ENCODE measurements around the gene NOP14. TPM values are rescaled to one million over a fixed set of nuclear protein-coding genes. Genes with fewer than 3 reads are reported as not detected.

Gene NOP14
- total and polyA plus RNA-seq, 2 of the 8 experiments (the other 6 are each of a cell fraction or from before 2014, with no cell fraction given), result 8.6 to 45.3 TPM

DNA sequence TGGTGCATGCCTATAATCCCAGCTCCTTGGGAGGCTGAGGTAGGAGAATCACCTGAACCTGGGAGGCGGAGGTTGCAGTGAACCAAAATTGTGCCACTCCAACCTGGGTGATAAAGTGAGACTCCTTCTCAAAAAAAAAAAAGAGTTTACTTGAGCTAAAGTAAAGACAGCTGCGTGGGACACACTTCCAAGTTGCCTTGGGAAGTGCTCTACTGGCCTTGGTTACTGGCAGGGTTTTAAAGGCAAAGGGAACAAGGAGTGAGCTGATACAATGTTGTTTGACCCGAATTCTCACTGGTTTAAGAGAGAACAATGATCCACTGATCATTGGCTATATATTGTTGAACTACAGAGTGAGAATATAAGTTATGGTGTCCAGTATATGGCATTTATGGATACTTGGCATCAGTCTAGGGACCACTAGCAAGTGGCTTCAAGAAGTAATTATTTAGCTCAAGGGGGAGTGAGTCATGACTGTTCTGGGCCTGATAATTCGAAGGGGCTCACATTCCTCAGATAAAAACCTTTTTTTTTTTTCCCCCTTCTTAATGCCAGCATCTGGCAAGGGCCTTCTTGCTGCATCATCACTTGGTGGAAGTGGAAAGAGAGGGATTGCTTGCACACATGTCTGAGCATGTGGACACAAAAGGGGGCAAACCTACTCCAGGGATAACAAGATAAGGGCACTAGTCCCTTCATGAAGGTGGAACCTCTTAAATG lies 32.5 kb upstream of the NOP14 start:
- 74% methylated on average over 4 of the region's 4 CpGs; no CpG with 5 or more reads in 1 of the 2 experiments for WGBS, 2 experiments (ENCODE audit: extremely low coverage in 1 of 2, insufficient coverage in 1 of 2, insufficient read length in 1 of 2, insufficient replicate concordance in 2 of 2, low coverage in 1 of 2, low lambda C conversion rate in 2 of 2, missing lambda C conversion rate in 1 of 2)
- Histone ChIP-seq H2AK5ac (ENCODE audit: low read depth, low read length) (no peak overlapping the region), H3K4me3 (ENCODE audit: extremely low read depth in 1 of 4, insufficient read depth in 2 of 4, low read depth in 3 of 4, low read length in 4 of 4) (no peak overlapping the region), H3K4me1 (replicated peaks in 1 of 4; ENCODE audit: control insufficient read depth in 3 of 4, insufficient read depth in 4 of 4, low read length in 3 of 4) (no peaks in the 10 kb centered on the region; a peak in 1 of 7 replicates), H3K9ac (replicated peaks in 1 of 4; ENCODE audit: extremely low read depth in 1 of 4, low read depth in 3 of 4, low read length in 3 of 4) (no peak overlapping the region), H3K56ac (replicated peaks; ENCODE audit: insufficient read length, low read depth, low read length) (no peak overlapping the region), H3K18ac (ENCODE audit: extremely low read depth, low read length) (no peak overlapping the region), H3K23me2 (ENCODE audit: low read depth, low read length) (no peaks in the 10 kb centered on the region), H3K14ac (ENCODE audit: insufficient read length) (no peak overlapping the region), H4K91ac (replicated peaks; ENCODE audit: insufficient read length, low read length) (no peak overlapping the region), H2BK15ac (ENCODE audit: low read length) (no peak overlapping the region), H4K8ac (ENCODE audit: extremely low read depth, insufficient read depth, low read length) (no peak overlapping the region), H3K4me2 (ENCODE audit: insufficient read depth in 1 of 2, low read depth in 2 of 2, low read length in 2 of 2) (no peak overlapping the region), H4K20me1 (replicated peaks in 1 of 2; ENCODE audit: control insufficient read depth in 1 of 2, insufficient read depth in 2 of 2, low read length in 2 of 2) (no peaks in the 10 kb centered on the region), H2AFZ (ENCODE audit: low read length) (no peak overlapping the region), H3K27ac (ENCODE audit: low read depth, low read length) (no peak overlapping the region), H2BK120ac (replicated peaks; ENCODE audit: low read depth, low read length) (no peak overlapping the region), H3K27me3 (replicated peaks in 1 of 4; ENCODE audit: control insufficient read depth in 3 of 4, extremely low read depth in 1 of 4, insufficient read depth in 3 of 4, low read length in 3 of 4) (no peaks in the 10 kb centered on the region), H4K5ac (ENCODE audit: insufficient read length, low read depth, low read length) (no peak overlapping the region), H2BK5ac (ENCODE audit: low read depth, low read length) (no peak overlapping the region), H3K79me2 (ENCODE audit: control insufficient read depth in 1 of 2, insufficient read depth in 2 of 2, low read length in 2 of 2) (no peaks in the 10 kb centered on the region), H2BK20ac (ENCODE audit: low read length) (no peak overlapping the region), H3K4ac (replicated peaks; ENCODE audit: insufficient read length, low read depth, low read length) (no peak overlapping the region), H3K9me3 (ENCODE audit: insufficient read depth in 2 of 2, low read depth in 1 of 2, low read length in 1 of 2) (no peaks in the 10 kb centered on the region), H3K79me1 (ENCODE audit: low read depth, low read length) (no peaks in the 10 kb centered on the region), H2BK12ac (ENCODE audit: low read depth, low read length) (no peak overlapping the region), H3K23ac (ENCODE audit: insufficient read length) (no peak overlapping the region), H3K36me3 (ENCODE audit: control insufficient read depth in 2 of 4, insufficient read depth in 4 of 4, low read length in 3 of 4) (no peaks in the 10 kb centered on the region)
- DNase-seq (ENCODE audit: low read depth in 1 of 2, low spot score in 2 of 2) (no peak), FAIRE-seq (no peak)
- CTCF ChIA-PET (ENCODE audit: partially characterized antibody), result interaction anchor here (0.6 to 10.2 kb wide), 2 partner anchors 17 to 440 kb away, joined by 3 to 57 read pairs; no protein-coding TSS in a partner anchor
- TF ChIP-seq EZH2 (IDR thresholded peaks at IDR 0.05; ENCODE audit: low read depth, low read length, severe bottlenecking), result no peak
- no peak for TF ChIP-seq BACH1 (IDR thresholded peaks at IDR 0.05; ENCODE audit: low read length)
- no peak for TF ChIP-seq CREB1 (IDR thresholded peaks at IDR 0.05)
- TF ChIP-seq SAP30 (IDR thresholded peaks at IDR 0.05; ENCODE audit: insufficient read depth, insufficient replicate concordance, low read length), result no peak
- no peak for TF ChIP-seq GTF2F1 (IDR thresholded peaks at IDR 0.05; ENCODE audit: borderline replicate concordance, low read depth, low read length)
- POLR2A ChIA-PET (ENCODE audit: partially characterized antibody), result interaction anchor here (0.6 kb wide), 1 partner anchor 758 kb away, joined by 6 read pairs; no protein-coding TSS in a partner anchor
